Caco-2 (cell line): ENCODE data around the gene PUSL1. TPM values are rescaled to one million over a fixed set of nuclear protein-coding genes. Genes with fewer than 3 reads are reported as not detected.
A peak's percentile ranks its signal among the peaks of the same experiment; 100 is the strongest.

ENCODE experiments used
- BruUV-seq: library from RNA; stranded (reverse); fragments of 400-500 nt; replicated peaks from 2 replicates; lab custom pipeline; 2021; lab: Mats Ljungman, UMichigan
- CTCF ChIA-PET: fragments of 300-600 bp; sonication (Branson Sonifier 250); formaldehyde crosslinking; loops from one replicate; lab custom pipeline; 2022; ENCODE audit warnings: antibody characterized with exemption; lab: Charles Lee
- POLR2A ChIA-PET: fragments of 300-600 bp; sonication (Branson Sonifier 250); formaldehyde crosslinking; loops from one replicate; lab custom pipeline; 2022; ENCODE audit warnings: antibody characterized with exemption; lab: Charles Lee
- DNase-seq, 2 experiments: peaks; one replicate each; pipeline versions ENCODE4 v3.0.0 to v3.0.0-alpha.2; 2020 to 2022
- H3K27me3 ChIP-seq: replicated peaks from 2 replicates; pipeline ENCODE4 v1.6.0; 2011; ENCODE audit warnings: low read length; ENCODE audit not compliant: control insufficient read depth, insufficient read depth
- H3K36me3 ChIP-seq: 2 replicates; pipeline ENCODE4 v1.5.1; 2011; ENCODE audit warnings: low read length; ENCODE audit not compliant: control insufficient read depth, insufficient read depth
- H3K4me1 ChIP-seq: fragments of 250-450 bp; sonication (Bioruptor Pico); 2 replicates; pipeline ENCODE4 v1.5.1; 2020; ENCODE audit warnings: mild to moderate bottlenecking
- H3K4me3 ChIP-seq: 2 replicates; pipeline ENCODE4 v1.5.1; 2011; ENCODE audit warnings: low read depth, mild to moderate bottlenecking, control low read depth, low read length
- H3K9me3 ChIP-seq: fragments of 250-450 bp; sonication (Bioruptor Pico); 2 replicates; pipeline ENCODE4 v1.5.1; 2020; ENCODE audit warnings: mild to moderate bottlenecking, moderate library complexity
- H3K27ac Mint-ChIP-seq: one replicate; pipeline ENCODE4 v1.8.0; 2022; ENCODE audit warnings: mixed read lengths; ENCODE audit not compliant: unreplicated experiment
- H3K27me3 Mint-ChIP-seq: one replicate; pipeline ENCODE4 v1.8.0; 2022; ENCODE audit warnings: mixed read lengths; ENCODE audit not compliant: insufficient read depth, unreplicated experiment
- H3K36me3 Mint-ChIP-seq: one replicate; pipeline ENCODE4 v1.8.0; 2022; ENCODE audit warnings: mild to moderate bottlenecking, mixed read lengths; ENCODE audit not compliant: insufficient read depth, unreplicated experiment
- H3K4me1 Mint-ChIP-seq: one replicate; pipeline ENCODE4 v1.8.0; 2022; ENCODE audit warnings: low read depth, mixed read lengths; ENCODE audit not compliant: unreplicated experiment
- H3K4me3 Mint-ChIP-seq: one replicate; pipeline ENCODE4 v1.8.0; 2022; ENCODE audit warnings: mild to moderate bottlenecking, moderate library complexity, mixed read lengths; ENCODE audit not compliant: unreplicated experiment
- H3K9me3 Mint-ChIP-seq: one replicate; pipeline ENCODE4 v1.8.0; 2022; ENCODE audit warnings: mixed read lengths; ENCODE audit not compliant: unreplicated experiment
- intact Hi-C: fragments of 100-400 bp; cut with micrococcal nuclease; formaldehyde crosslinking; loops from one replicate; pipeline ENCODE4 v1.10.0; 2022; ENCODE audit not compliant: unreplicated experiment
- total RNA-seq: library from RNA; stranded (reverse); gene quantifications from 2 replicates; pipeline ENCODE4 v1.2.3, GENCODE V29; 2022
- TF ChIP-seq, protein P1 (sequence below), 2 experiments: fragments of 200-600 bp in 1 of 2; IDR thresholded peaks; 1 replicate in 1 of 2; 2 replicates in 1 of 2; pipeline versions ENCODE4 v1.5.1 to v1.8.0; 2011 to 2022; ENCODE audit warnings: antibody characterized with exemption in 1 of 2, control low read depth in 1 of 2, inconsistent platforms in 1 of 2, low read depth in 1 of 2, low read length in 1 of 2, mild to moderate bottlenecking in 1 of 2, moderate library complexity in 1 of 2; ENCODE audit not compliant: insufficient read depth in 1 of 2, severe bottlenecking in 1 of 2, unreplicated experiment in 1 of 2

Gene PUSL1
- total RNA-seq, 1 experiment from 2014 or later, result 43.8 TPM

DNA sequence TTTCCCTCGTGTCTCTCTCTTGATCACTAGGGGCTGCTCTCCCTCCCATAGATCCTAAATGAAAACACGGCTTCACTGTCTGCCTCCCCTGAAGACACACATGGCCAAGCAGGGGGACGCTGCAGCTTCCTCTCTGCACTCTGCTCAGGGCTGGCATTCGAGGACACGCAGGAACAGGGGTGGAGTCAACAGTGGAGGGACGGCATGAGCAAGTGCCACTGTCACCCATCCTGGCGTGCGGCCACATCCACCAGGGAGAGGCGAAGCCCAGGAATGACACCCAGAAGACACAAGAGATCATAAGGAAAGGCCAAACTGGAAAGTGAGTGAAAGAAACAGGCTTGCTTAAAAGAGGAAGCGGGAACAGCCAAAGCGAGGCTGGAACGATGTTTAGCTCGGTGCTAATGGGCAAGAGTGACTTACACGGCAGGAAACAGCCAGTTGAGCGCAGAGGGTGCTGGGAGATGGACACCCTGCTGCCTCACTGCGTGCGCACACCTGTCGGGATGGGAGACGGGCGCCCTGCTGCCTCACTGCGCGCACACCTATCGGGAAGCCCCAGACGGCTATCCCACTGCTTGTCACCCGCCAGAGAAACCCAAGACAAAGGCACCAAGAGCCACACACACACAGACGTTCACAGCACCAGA, 48.3 kb upstream of the PUSL1 start:
- DNase-seq, result no peak
- no peak overlapping the region for H3K27ac Mint-ChIP-seq
- TF ChIP-seq, protein P1, sequence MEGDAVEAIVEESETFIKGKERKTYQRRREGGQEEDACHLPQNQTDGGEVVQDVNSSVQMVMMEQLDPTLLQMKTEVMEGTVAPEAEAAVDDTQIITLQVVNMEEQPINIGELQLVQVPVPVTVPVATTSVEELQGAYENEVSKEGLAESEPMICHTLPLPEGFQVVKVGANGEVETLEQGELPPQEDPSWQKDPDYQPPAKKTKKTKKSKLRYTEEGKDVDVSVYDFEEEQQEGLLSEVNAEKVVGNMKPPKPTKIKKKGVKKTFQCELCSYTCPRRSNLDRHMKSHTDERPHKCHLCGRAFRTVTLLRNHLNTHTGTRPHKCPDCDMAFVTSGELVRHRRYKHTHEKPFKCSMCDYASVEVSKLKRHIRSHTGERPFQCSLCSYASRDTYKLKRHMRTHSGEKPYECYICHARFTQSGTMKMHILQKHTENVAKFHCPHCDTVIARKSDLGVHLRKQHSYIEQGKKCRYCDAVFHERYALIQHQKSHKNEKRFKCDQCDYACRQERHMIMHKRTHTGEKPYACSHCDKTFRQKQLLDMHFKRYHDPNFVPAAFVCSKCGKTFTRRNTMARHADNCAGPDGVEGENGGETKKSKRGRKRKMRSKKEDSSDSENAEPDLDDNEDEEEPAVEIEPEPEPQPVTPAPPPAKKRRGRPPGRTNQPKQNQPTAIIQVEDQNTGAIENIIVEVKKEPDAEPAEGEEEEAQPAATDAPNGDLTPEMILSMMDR (IDR thresholded peaks at IDR 0.05; ENCODE audit: insufficient read depth in 1 of 2, low read depth in 1 of 2, low read length in 1 of 2, severe bottlenecking in 1 of 2, unreplicated experiment in 1 of 2), result no peak
- Histone ChIP-seq H3K36me3 (peaks cover 1% of the 10 kb centered on the region), H3K9me3 (no peaks in the 10 kb centered on the region), H3K4me1 (no peaks in the 10 kb centered on the region), H3K4me3 (no peak overlapping the region), H3K27me3 (no peaks in the 10 kb centered on the region)
- CTCF ChIA-PET, result no interaction called here
- H3K36me3 Mint-ChIP-seq, result peaks cover 84% of the 10 kb centered on the region
- POLR2A ChIA-PET, result no interaction called here
- peak overlapping the region; percentile 8 for H3K4me3 Mint-ChIP-seq
- no TSS peak for BruUV-seq
- H3K9me3 Mint-ChIP-seq, result no peaks in the 10 kb centered on the region
- H3K4me1 Mint-ChIP-seq, result no peaks in the 10 kb centered on the region
- intact Hi-C loops, result no loop called here
- no peaks in the 10 kb centered on the region for H3K27me3 Mint-ChIP-seq

DNA sequence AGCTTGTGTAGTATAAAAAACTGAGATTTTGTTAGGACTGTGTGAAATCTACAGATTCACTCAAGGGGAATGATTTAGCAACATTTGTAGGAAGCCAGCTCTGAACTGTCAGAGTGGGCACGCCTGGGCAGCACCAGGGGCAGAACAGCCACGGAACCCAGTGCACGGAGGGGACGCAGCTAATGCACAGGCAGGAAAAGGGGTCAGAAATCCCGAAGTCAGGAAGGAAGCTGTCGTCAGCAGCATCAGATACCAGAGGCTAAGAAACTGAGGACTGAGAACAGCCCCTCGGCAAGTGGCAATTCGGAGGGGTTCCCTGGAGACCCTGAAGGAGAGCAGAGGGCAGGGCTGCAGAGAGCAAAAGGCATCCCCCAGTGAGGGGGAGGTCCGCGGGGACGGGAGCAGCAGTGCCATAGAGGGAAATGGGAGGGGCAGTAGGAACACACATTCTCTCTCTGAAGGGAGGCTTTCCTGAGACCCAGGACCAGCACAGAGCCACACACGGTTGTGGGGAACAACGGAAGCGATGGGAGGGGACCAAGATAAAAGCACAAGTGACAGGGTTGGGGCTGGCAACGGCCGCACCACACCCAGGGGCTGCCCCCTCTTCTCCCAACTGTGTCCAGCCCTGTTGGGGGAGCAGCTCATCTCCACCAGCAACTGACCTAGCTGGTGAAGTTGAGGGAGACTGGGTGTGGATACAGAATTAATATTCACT, 47.4 kb upstream of the PUSL1 start:
- Mint-ChIP-seq H3K27ac (no peak overlapping the region), H3K4me1 (no peaks in the 10 kb centered on the region), H3K4me3 (no peak overlapping the region), H3K27me3 (no peaks in the 10 kb centered on the region), H3K9me3 (no peaks in the 10 kb centered on the region), H3K36me3 (peaks cover 84% of the 10 kb centered on the region)
- intact Hi-C loops, result no loop called here
- CTCF ChIA-PET, result no interaction called here
- POLR2A ChIA-PET, result interaction anchor here (0.7 kb wide), 1 partner anchor 29 kb away, joined by 3 read pairs; the partner anchor contains the start of gene B3GALT6
- DNase-seq, result no peak
- Histone ChIP-seq H3K9me3 (no peaks in the 10 kb centered on the region), H3K4me3 (no peak overlapping the region), H3K27me3 (no peaks in the 10 kb centered on the region), H3K36me3 (peaks cover 1% of the 10 kb centered on the region), H3K4me1 (no peaks in the 10 kb centered on the region)
- TF ChIP-seq, protein P1 (IDR thresholded peaks at IDR 0.05; ENCODE audit: insufficient read depth in 1 of 2, low read depth in 1 of 2, low read length in 1 of 2, severe bottlenecking in 1 of 2, unreplicated experiment in 1 of 2), result no peak
- no TSS peak for BruUV-seq

DNA sequence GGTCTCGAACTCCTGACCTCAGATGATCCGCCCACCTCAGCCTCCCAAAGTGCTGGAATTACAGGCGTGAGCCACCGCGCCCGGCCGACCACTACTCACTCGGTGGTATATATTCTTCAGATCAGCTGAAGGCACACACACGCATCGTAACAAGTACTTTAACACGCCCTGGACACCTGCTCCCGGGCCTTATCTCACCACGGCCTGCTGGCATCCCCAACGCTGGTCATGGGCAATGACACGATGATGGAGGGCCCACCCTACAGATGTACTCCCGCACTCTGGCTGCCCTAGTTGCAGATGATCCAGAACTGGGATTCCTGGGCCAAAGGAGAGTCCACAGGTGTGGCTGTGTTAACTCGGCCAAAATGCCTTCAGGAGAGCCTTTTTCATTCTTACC, 46.3 kb upstream of the PUSL1 start:
- no peaks in the 10 kb centered on the region; the same call in none of the 2 replicates for H3K36me3 ChIP-seq
- H3K4me1 ChIP-seq, result no peaks in the 10 kb centered on the region
- Mint-ChIP-seq H3K27me3 (no peaks in the 10 kb centered on the region), H3K36me3 (peaks cover 80% of the 10 kb centered on the region), H3K4me3 (no peak overlapping the region), H3K27ac (no peak overlapping the region), H3K9me3 (no peaks in the 10 kb centered on the region), H3K4me1 (no peaks in the 10 kb centered on the region)
- H3K4me3 ChIP-seq, result no peak overlapping the region
- POLR2A ChIA-PET, result interaction anchor here (0.6 kb wide), 1 partner anchor 11 kb away, joined by 3 read pairs; the partner anchor contains the start of gene UBE2J2
- DNase-seq, result no peak
- TF ChIP-seq, protein P1 (IDR thresholded peaks at IDR 0.05; ENCODE audit: insufficient read depth in 1 of 2, low read depth in 1 of 2, low read length in 1 of 2, severe bottlenecking in 1 of 2, unreplicated experiment in 1 of 2), result no peak
- no peaks in the 10 kb centered on the region for H3K9me3 ChIP-seq
- intact Hi-C loops, result no loop called here
- H3K27me3 ChIP-seq, result no peaks in the 10 kb centered on the region
- BruUV-seq, result no TSS peak
- CTCF ChIA-PET, result no interaction called here
